GM12892 (cell line): ENCODE results near the gene GRIP2.

Experiments used
- DNase-seq: peaks from one replicate; pipeline ENCODE4 v3.0.0; 2011; ENCODE audit not compliant: insufficient read length
- FAIRE-seq: peaks from 2 replicates; lab custom pipeline; 2011; peaks lifted over from hg19 to GRCh38; lab: Jason Lieb, UNC
- POLR2A ChIP-seq: IDR thresholded peaks from 2 replicates; pipeline ENCODE4 v1.6.1; 2011; ENCODE audit warnings: low read depth, low read length, control low read depth
- POLR2AphosphoS5 ChIP-seq: IDR thresholded peaks from 2 replicates; pipeline ENCODE4 v1.6.1; 2011; ENCODE audit warnings: low read depth, low read length, control low read depth
- TAF1 ChIP-seq: IDR thresholded peaks from 2 replicates; pipeline ENCODE4 v1.6.1; 2011; ENCODE audit warnings: low read depth, mild to moderate bottlenecking, control low read depth, low read length, borderline replicate concordance

The GRIP2 gene

GRCh38 chr3:14506626-14507304 lies 33.4 kb downstream of the GRIP2 start:
- DNase-seq, result no peak
- no peak for FAIRE-seq
- TF ChIP-seq POLR2AphosphoS5 (no peak), POLR2A (no peak), TAF1 (no peak)

GRCh38 chr3:14505803-14506500 lies 34.2 kb downstream of the GRIP2 start:
- TF ChIP-seq TAF1 (no peak), POLR2AphosphoS5 (no peak), POLR2A (no peak)
- FAIRE-seq, result no peak
- no peak for DNase-seq

GRCh38 chr3:14505001-14505802 lies 34.9 kb downstream of the GRIP2 start:
- TF ChIP-seq POLR2AphosphoS5 (no peak), POLR2A (no peak), TAF1 (no peak)
- DNase-seq (no peak), FAIRE-seq (no peak)

- FAIRE-seq (no peak), DNase-seq (no peak)
- TF ChIP-seq POLR2AphosphoS5 (no peak), POLR2A (no peak), TAF1 (no peak)
Measured at GRCh38 chr3:14503706-14504065, 36.5 kb downstream of the GRIP2 start.

GRCh38 chr3:14503033-14503705 lies 37.0 kb downstream of the GRIP2 start:
- DNase-seq (no peak), FAIRE-seq (no peak)
- TF ChIP-seq POLR2AphosphoS5, result no peak

GRCh38 chr3:14502472-14502871 lies 37.7 kb downstream of the GRIP2 start:
- TF ChIP-seq TAF1, result no peak
- no peak for TF ChIP-seq POLR2A
- no peak for TF ChIP-seq POLR2AphosphoS5
- DNase-seq, result no peak
- no peak for FAIRE-seq

GRCh38 chr3:14497321-14497720 lies 42.8 kb downstream of the GRIP2 start:
- TF ChIP-seq POLR2AphosphoS5 (no peak), TAF1 (no peak)
- no peak for FAIRE-seq
- DNase-seq, result no peak

GRCh38 chr3:14496351-14496750 lies 43.8 kb downstream of the GRIP2 start:
- DNase-seq (no peak), FAIRE-seq (no peak)
- TF ChIP-seq TAF1 (no peak), POLR2AphosphoS5 (no peak), POLR2A (no peak)

GRCh38 chr3:14494973-14495300 lies 45.2 kb downstream of the GRIP2 start:
- FAIRE-seq, result no peak
- no peak for TF ChIP-seq TAF1
- no peak for TF ChIP-seq POLR2A
- no peak for TF ChIP-seq POLR2AphosphoS5
- DNase-seq, result no peak

- TF ChIP-seq POLR2AphosphoS5, result no peak
- TF ChIP-seq POLR2A, result no peak
- TF ChIP-seq TAF1, result no peak
- DNase-seq, result no peak
- no peak for FAIRE-seq
Measured at GRCh38 chr3:14494279-14494972, 45.7 kb downstream of the GRIP2 start.

- no peak for FAIRE-seq
Measured at GRCh38 chr3:14492948-14493881, 46.9 kb downstream of the GRIP2 start.

More at GRCh38 chr3:14492948-14493881, 46.9 kb downstream of the GRIP2 start:
- no peak for DNase-seq
- TF ChIP-seq POLR2A (no peak), POLR2AphosphoS5 (no peak), TAF1 (no peak)
